Endothelial cell of umbilical vein (primary cell): ENCODE results near the gene FRRS1L. TPM values are rescaled to one million over a fixed set of nuclear protein-coding genes. Genes with fewer than 3 reads are reported as not detected.

ENCODE experiments used
- BruUV-seq: library from RNA; stranded (reverse); fragments of 400-500 nt; replicated peaks from 2 replicates; lab custom pipeline; 2021; lab: Mats Ljungman, UMichigan
- CTCF ChIA-PET: fragments of 300-600, 350-600 bp; sonication (Branson Sonifier 250); formaldehyde crosslinking; loops from one replicate; lab custom pipeline; 2021; ENCODE audit warnings: antibody characterized with exemption, inconsistent platforms; lab: Charles Lee
- POLR2A ChIA-PET: fragments of 300-600, 350-600 bp; sonication (Branson Sonifier 250); formaldehyde crosslinking; loops from one replicate; lab custom pipeline; 2021; ENCODE audit warnings: antibody characterized with exemption, inconsistent platforms; lab: Charles Lee
- DNase-seq: peaks from one replicate; pipeline ENCODE4 v3.0.0-alpha.2; 2011; ENCODE audit warnings: low read depth, low spot score
- FAIRE-seq: peaks from 2 replicates; lab custom pipeline; 2011; peaks lifted over from hg19 to GRCh38; lab: Jason Lieb, UNC
- H2AFZ ChIP-seq: 2 replicates; pipeline ENCODE4 v1.6.0; 2012; ENCODE audit warnings: low read depth, low read length, control low read depth, inconsistent platforms
- H3K27ac ChIP-seq: 2 replicates; pipeline ENCODE4 v1.5.1; 2011; ENCODE audit warnings: low read depth, mild to moderate bottlenecking, control low read depth, low read length, moderate library complexity; ENCODE audit not compliant: insufficient read depth
- H3K27me3 ChIP-seq, 2 experiments: 2 replicates each; pipeline versions ENCODE4 v1.6.0 to v1.6.1; 2011; ENCODE audit warnings: low read length in 2 of 2, mixed read lengths in 1 of 2; ENCODE audit not compliant: control insufficient read depth in 2 of 2, insufficient read depth in 2 of 2
- H3K36me3 ChIP-seq, 2 experiments: 2 replicates in 1 of 2; 3 replicates in 1 of 2; pipeline ENCODE4 v1.5.1; 2011; ENCODE audit warnings: low read length in 2 of 2, mild to moderate bottlenecking in 1 of 2, moderate library complexity in 1 of 2; ENCODE audit not compliant: control insufficient read depth in 2 of 2, insufficient read depth in 2 of 2; ENCODE audit errors: extremely low read depth in 1 of 2
- H3K4me1 ChIP-seq: 3 replicates; pipeline ENCODE4 v1.5.1; 2011; ENCODE audit warnings: mild to moderate bottlenecking, low read length; ENCODE audit not compliant: control insufficient read depth, insufficient read depth; ENCODE audit errors: extremely low read depth
- H3K4me2 ChIP-seq: 2 replicates; pipeline ENCODE4 v1.6.1; 2011; ENCODE audit warnings: low read length, control low read depth, mixed read lengths; ENCODE audit not compliant: insufficient read depth
- H3K4me3 ChIP-seq, 3 experiments: fragments of 200-600 bp in 1 of 3; sonication (generic), shearing (Covaris generic) in 1 of 3; replicated peaks in 1 of 3; 2 replicates each; pipeline ENCODE4 v1.5.1; 2011 to 2016; ENCODE audit warnings: control low read depth in 3 of 3, low read length in 3 of 3, mild to moderate bottlenecking in 2 of 3, inconsistent platforms in 1 of 3, low read depth in 1 of 3, moderate library complexity in 1 of 3; ENCODE audit not compliant: insufficient read depth in 1 of 3
- H3K79me2 ChIP-seq: 2 replicates; pipeline ENCODE4 v1.6.0; 2012; ENCODE audit warnings: low read length, inconsistent platforms; ENCODE audit not compliant: control insufficient read depth, insufficient read depth
- H3K9ac ChIP-seq: replicated peaks from 2 replicates; pipeline ENCODE3; 2011; ENCODE audit warnings: low read length, control low read depth; ENCODE audit not compliant: insufficient read depth; ENCODE audit errors: extremely low read depth
- H3K9me1 ChIP-seq: replicated peaks from 3 replicates; pipeline ENCODE4 v1.6.0; 2011; ENCODE audit warnings: mild to moderate bottlenecking, low read length; ENCODE audit not compliant: control insufficient read depth, insufficient read depth; ENCODE audit errors: extremely low read depth
- H3K9me3 ChIP-seq: replicated peaks from 2 replicates; pipeline ENCODE4 v1.5.1; 2012; ENCODE audit warnings: low read length, inconsistent platforms; ENCODE audit not compliant: control insufficient read depth, insufficient read depth
- H4K20me1 ChIP-seq: replicated peaks from 2 replicates; pipeline ENCODE3; 2011; ENCODE audit warnings: mild to moderate bottlenecking, low read length; ENCODE audit not compliant: control insufficient read depth, insufficient read depth; ENCODE audit errors: extremely low read depth
- EZH2 ChIP-seq: IDR thresholded peaks from 2 replicates; pipeline ENCODE4 v1.6.1; 2012; ENCODE audit warnings: borderline replicate concordance, low read depth, mild to moderate bottlenecking, moderate library complexity, low read length, inconsistent platforms; ENCODE audit not compliant: severe bottlenecking
- GATA2 ChIP-seq: IDR thresholded peaks from 2 replicates; pipeline ENCODE4 v1.7.0; 2011; ENCODE audit warnings: low read depth, mild to moderate bottlenecking, moderate library complexity, mixed read lengths, low read length; ENCODE audit not compliant: insufficient read length, insufficient read depth
- JUN ChIP-seq: IDR thresholded peaks from 2 replicates; pipeline ENCODE4 v1.6.1; 2011; ENCODE audit warnings: borderline replicate concordance, low read depth; ENCODE audit not compliant: insufficient read length, insufficient read depth
- MYC ChIP-seq: IDR thresholded peaks from one replicate; pipeline ENCODE4 v1.6.1; 2011; ENCODE audit warnings: mild to moderate bottlenecking, low read depth, low read length
- dilution Hi-C: fragments of 300-500 bp; cut with MboI; formaldehyde crosslinking; loops from one replicate; pipeline ENCODE4 v1.15.0; 2019; ENCODE audit warnings: low sequenced_read_pairs; ENCODE audit not compliant: extremely low pct_ligation_motif_present
- intact Hi-C: fragments of 100-400 bp; cut with micrococcal nuclease; formaldehyde crosslinking; loops from one replicate; pipeline ENCODE4 v1.10.0; 2022
- polyA plus RNA-seq, 4 experiments: library from polyadenylated mRNA; depleted of rRNA in 3 of 4; stranded (reverse) in 3 of 4; unstranded in 1 of 4; fragments of >200 nt; gene quantifications; 2 replicates each; pipeline versions ENCODE4 v1.2.1 to v1.2.3, GENCODE V29; 2011 to 2012; ENCODE audit warnings: missing spikeins in 1 of 4
- total RNA-seq: library from RNA; stranded (reverse); gene quantifications from 2 replicates; pipeline ENCODE4 v1.2.3, GENCODE V29; 2021
- TF ChIP-seq, protein P1 (sequence below), 2 donors: IDR thresholded peaks; 1 replicate in 1 of 2; 2 replicates in 1 of 2; pipeline ENCODE4 v1.5.1; 2011; ENCODE audit warnings: low read length in 2 of 2, mild to moderate bottlenecking in 2 of 2, moderate library complexity in 2 of 2, control low read depth in 1 of 2, inconsistent platforms in 1 of 2, low read depth in 1 of 2; ENCODE audit not compliant: insufficient read depth in 1 of 2; ENCODE audit errors: extremely low read depth in 1 of 2

Gene FRRS1L
- total and polyA plus RNA-seq, 2 donors (not counting 3 experiments of a cell fraction or from before 2014, with no cell fraction given), result not detected

- Histone ChIP-seq H3K4me1 (peaks cover 54% of the 10 kb centered on the region), H3K9ac (peak overlapping the region; percentile 32), H3K4me3 (peak overlapping the region in 1 of 3 experiments; percentile 21), H3K27ac (peak overlapping the region; percentile 52), H3K79me2 (peaks cover 67% of the 10 kb centered on the region), H2AFZ (no peak overlapping the region), H3K4me2 (peak overlapping the region; percentile 68), H4K20me1 (no peaks in the 10 kb centered on the region), H3K27me3 (no peaks in the 10 kb centered on the region), H3K9me3 (no peaks in the 10 kb centered on the region), H3K36me3 (no peaks in the 10 kb centered on the region), H3K9me1 (no peaks in the 10 kb centered on the region)
- no TSS peak for BruUV-seq
- peak; percentile 97 for DNase-seq
- CTCF ChIA-PET, result interaction anchor here (1.1 to 2.9 kb wide), 5 partner anchors 11 to 144 kb away, joined by 3 to 13 read pairs (median 10); no protein-coding TSS in a partner anchor
- intact Hi-C loops, result loop anchor here (1.0 to 2.0 kb wide), 4 partner anchors 12 to 223 kb away; partner anchors contain the start of gene EPB41L4B
- dilution Hi-C loops, result no loop called here
- FAIRE-seq, result peak; percentile 82
- TF ChIP-seq GATA2 (peak; percentile 47), MYC (no peak), JUN (peak; percentile 18), EZH2 (no peak)
- TF ChIP-seq, protein P1, sequence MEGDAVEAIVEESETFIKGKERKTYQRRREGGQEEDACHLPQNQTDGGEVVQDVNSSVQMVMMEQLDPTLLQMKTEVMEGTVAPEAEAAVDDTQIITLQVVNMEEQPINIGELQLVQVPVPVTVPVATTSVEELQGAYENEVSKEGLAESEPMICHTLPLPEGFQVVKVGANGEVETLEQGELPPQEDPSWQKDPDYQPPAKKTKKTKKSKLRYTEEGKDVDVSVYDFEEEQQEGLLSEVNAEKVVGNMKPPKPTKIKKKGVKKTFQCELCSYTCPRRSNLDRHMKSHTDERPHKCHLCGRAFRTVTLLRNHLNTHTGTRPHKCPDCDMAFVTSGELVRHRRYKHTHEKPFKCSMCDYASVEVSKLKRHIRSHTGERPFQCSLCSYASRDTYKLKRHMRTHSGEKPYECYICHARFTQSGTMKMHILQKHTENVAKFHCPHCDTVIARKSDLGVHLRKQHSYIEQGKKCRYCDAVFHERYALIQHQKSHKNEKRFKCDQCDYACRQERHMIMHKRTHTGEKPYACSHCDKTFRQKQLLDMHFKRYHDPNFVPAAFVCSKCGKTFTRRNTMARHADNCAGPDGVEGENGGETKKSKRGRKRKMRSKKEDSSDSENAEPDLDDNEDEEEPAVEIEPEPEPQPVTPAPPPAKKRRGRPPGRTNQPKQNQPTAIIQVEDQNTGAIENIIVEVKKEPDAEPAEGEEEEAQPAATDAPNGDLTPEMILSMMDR (IDR thresholded peaks at IDR 0.05; ENCODE audit: extremely low read depth in 1 of 2, insufficient read depth in 1 of 2, low read depth in 1 of 2, low read length in 2 of 2), result peak; percentile 19 to 33
- POLR2A ChIA-PET, result interaction anchor here (0.6 to 1.5 kb wide), 4 partner anchors 11 to 114 kb away, joined by 3 to 8 read pairs (median 3); no protein-coding TSS in a partner anchor
Observed at GRCh38 chr9:109098171-109098959, 68.7 kb downstream of the FRRS1L start.
